Neural cell (in vitro differentiated cells): Measurements from ENCODE around the gene PIP5K1B. TPM values are rescaled to one million over a fixed set of nuclear protein-coding genes. Genes with fewer than 3 reads are reported as not detected.

Experiments
- H2AFZ ChIP-seq: fragments of 200-600, 300-800 bp; sonication (generic), shearing (Covaris generic); 2 replicates; pipeline ENCODE4 v1.6.0; 2014; ENCODE audit warnings: low read depth, mild to moderate bottlenecking, antibody characterized with exemption, low read length, moderate library complexity
- H3F3A ChIP-seq: fragments of 200-600 bp; shearing (Covaris generic); 2 replicates; pipeline ENCODE4 v1.6.1; 2016; ENCODE audit warnings: mild to moderate bottlenecking, moderate library complexity, mixed read lengths, antibody characterized with exemption, low read length; ENCODE audit not compliant: insufficient read depth, poor library complexity, severe bottlenecking
- H3K27ac ChIP-seq: fragments of 200-600, 300-800 bp; sonication (generic), shearing (Covaris generic); 2 replicates; pipeline ENCODE4 v1.5.1; 2014; ENCODE audit warnings: mild to moderate bottlenecking, low read length, moderate library complexity
- H3K27me3 ChIP-seq: fragments of 300-800, 200-600 bp; sonication (generic), shearing (Covaris generic); 2 replicates; pipeline ENCODE4 v1.6.0; 2014; ENCODE audit warnings: mild to moderate bottlenecking, low read depth, low read length, moderate library complexity; ENCODE audit not compliant: insufficient read depth
- H3K36me3 ChIP-seq: fragments of 300-800, 200-600 bp; sonication (generic), shearing (Covaris generic); 2 replicates; pipeline ENCODE4 v1.5.1; 2014; ENCODE audit warnings: mild to moderate bottlenecking, antibody characterized with exemption, low read length, moderate library complexity; ENCODE audit not compliant: insufficient read depth
- H3K4me2 ChIP-seq: fragments of 300-800, 200-600 bp; sonication (generic), shearing (Covaris generic); 2 replicates; pipeline ENCODE4 v1.6.0; 2014; ENCODE audit warnings: mild to moderate bottlenecking, low read length
- H3K4me3 ChIP-seq: fragments of 300-800, 200-600 bp; sonication (generic), shearing (Covaris generic); 2 replicates; pipeline ENCODE4 v1.5.1; 2014; ENCODE audit warnings: mild to moderate bottlenecking, low read length, moderate library complexity
- H3K79me2 ChIP-seq: fragments of 200-600 bp; shearing (Covaris generic); replicated peaks from 2 replicates; pipeline ENCODE4 v1.6.0; 2014; ENCODE audit warnings: mild to moderate bottlenecking, low read length, moderate library complexity; ENCODE audit not compliant: insufficient read depth
- H3K9ac ChIP-seq: fragments of 300-800, 200-600 bp; sonication (generic), shearing (Covaris generic); 2 replicates; pipeline ENCODE4 v1.6.1; 2016; ENCODE audit warnings: mild to moderate bottlenecking, low read length, mixed read lengths
- H3K9me2 ChIP-seq: fragments of 200-600 bp; shearing (Covaris generic); 2 replicates; pipeline ENCODE4 v1.6.1; 2016; ENCODE audit warnings: mild to moderate bottlenecking, low read length, mixed read lengths; ENCODE audit not compliant: insufficient read depth
- H3K9me3 ChIP-seq: fragments of 200-600, 300-800 bp; sonication (generic), shearing (Covaris generic); 2 replicates; pipeline ENCODE4 v1.6.1; 2016; ENCODE audit warnings: mild to moderate bottlenecking, mixed run types, low read length, moderate library complexity, mixed read lengths
- H4K20me1 ChIP-seq: fragments of 200-600 bp; shearing (Covaris generic); 2 replicates; pipeline ENCODE4 v1.6.1; 2016; ENCODE audit warnings: mild to moderate bottlenecking, mixed run types; ENCODE audit not compliant: insufficient read depth
- EP300 ChIP-seq: fragments of 450-650 bp; conservative IDR thresholded peaks from 2 replicates; pipeline ENCODE4 v1.6.1; 2014; ENCODE audit warnings: antibody characterized with exemption, mild to moderate bottlenecking, moderate library complexity; ENCODE audit not compliant: poor library complexity, severe bottlenecking
- EZH2 ChIP-seq: fragments of 200-600, 300-800 bp; shearing (Covaris generic), sonication (generic); IDR thresholded peaks from 2 replicates; pipeline ENCODE4 v1.6.1; 2014; ENCODE audit warnings: antibody characterized with exemption, low read length, borderline replicate concordance, mild to moderate bottlenecking; ENCODE audit not compliant: insufficient read depth, poor library complexity, severe bottlenecking
- MXI1 ChIP-seq: fragments of 450-650 bp; conservative IDR thresholded peaks from 2 replicates; pipeline ENCODE4 v1.6.1; 2014; ENCODE audit warnings: antibody characterized with exemption, mild to moderate bottlenecking; ENCODE audit not compliant: poor library complexity, severe bottlenecking
- POLR2AphosphoS5 ChIP-seq: IDR thresholded peaks from 2 replicates; pipeline ENCODE4 v1.6.1; 2012
- RAD21 ChIP-seq: fragments of 450-650 bp; conservative IDR thresholded peaks from 2 replicates; pipeline ENCODE4 v1.6.1; 2014; ENCODE audit warnings: antibody characterized with exemption, mild to moderate bottlenecking, moderate library complexity
- SMC3 ChIP-seq: fragments of 450-650 bp; conservative IDR thresholded peaks from 2 replicates; pipeline ENCODE4 v1.6.1; 2014; ENCODE audit warnings: antibody characterized with exemption, mild to moderate bottlenecking, moderate library complexity; ENCODE audit not compliant: poor library complexity
- TAF1 ChIP-seq: IDR thresholded peaks from 2 replicates; pipeline ENCODE4 v1.6.1; 2012; ENCODE audit warnings: low read depth
- polyA plus RNA-seq: library from polyadenylated mRNA; depleted of rRNA; stranded (reverse); fragments of >200 nt; gene quantifications from 2 replicates; pipeline ENCODE4 v1.2.3, GENCODE V29; 2014
- TF ChIP-seq, protein P1 (sequence below): fragments of 450-650 bp; IDR thresholded peaks from 2 replicates; pipeline ENCODE4 v1.5.1; 2014; ENCODE audit warnings: antibody characterized with exemption, mild to moderate bottlenecking, moderate library complexity; ENCODE audit not compliant: poor library complexity, severe bottlenecking
- TF ChIP-seq, protein P2 (sequence below): IDR thresholded peaks from 2 replicates; pipeline ENCODE4 v1.6.1; 2012; ENCODE audit warnings: borderline replicate concordance

PIP5K1B gene
- polyA plus RNA-seq, 1 donor from 2014 or later, result 1.5 TPM

DNA sequence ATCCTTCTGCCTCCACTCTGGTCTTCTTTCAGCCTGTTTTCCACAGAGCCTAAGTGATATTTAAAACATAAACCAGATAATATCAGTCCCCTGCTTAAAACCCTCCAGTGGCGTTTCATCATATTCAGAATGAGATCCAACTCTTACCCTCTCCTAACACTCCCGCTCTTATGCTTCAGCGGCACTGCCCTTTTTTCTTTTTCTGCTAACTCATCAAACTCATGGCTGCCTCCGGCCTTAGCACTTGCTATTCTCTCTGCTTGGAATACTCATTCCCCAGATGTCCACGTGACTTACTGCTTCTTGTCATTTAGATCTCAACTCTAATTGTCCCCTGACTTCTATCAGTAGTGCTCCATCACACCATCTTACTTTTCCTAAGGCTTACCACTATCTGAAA lies 73.6 kb downstream of the PIP5K1B start:
- no peak for TF ChIP-seq RAD21
- TF ChIP-seq, protein P1, sequence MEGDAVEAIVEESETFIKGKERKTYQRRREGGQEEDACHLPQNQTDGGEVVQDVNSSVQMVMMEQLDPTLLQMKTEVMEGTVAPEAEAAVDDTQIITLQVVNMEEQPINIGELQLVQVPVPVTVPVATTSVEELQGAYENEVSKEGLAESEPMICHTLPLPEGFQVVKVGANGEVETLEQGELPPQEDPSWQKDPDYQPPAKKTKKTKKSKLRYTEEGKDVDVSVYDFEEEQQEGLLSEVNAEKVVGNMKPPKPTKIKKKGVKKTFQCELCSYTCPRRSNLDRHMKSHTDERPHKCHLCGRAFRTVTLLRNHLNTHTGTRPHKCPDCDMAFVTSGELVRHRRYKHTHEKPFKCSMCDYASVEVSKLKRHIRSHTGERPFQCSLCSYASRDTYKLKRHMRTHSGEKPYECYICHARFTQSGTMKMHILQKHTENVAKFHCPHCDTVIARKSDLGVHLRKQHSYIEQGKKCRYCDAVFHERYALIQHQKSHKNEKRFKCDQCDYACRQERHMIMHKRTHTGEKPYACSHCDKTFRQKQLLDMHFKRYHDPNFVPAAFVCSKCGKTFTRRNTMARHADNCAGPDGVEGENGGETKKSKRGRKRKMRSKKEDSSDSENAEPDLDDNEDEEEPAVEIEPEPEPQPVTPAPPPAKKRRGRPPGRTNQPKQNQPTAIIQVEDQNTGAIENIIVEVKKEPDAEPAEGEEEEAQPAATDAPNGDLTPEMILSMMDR, result no peak
- no peak for TF ChIP-seq POLR2AphosphoS5
- no peak for TF ChIP-seq SMC3
- no peak for TF ChIP-seq MXI1
- TF ChIP-seq, protein P2, sequence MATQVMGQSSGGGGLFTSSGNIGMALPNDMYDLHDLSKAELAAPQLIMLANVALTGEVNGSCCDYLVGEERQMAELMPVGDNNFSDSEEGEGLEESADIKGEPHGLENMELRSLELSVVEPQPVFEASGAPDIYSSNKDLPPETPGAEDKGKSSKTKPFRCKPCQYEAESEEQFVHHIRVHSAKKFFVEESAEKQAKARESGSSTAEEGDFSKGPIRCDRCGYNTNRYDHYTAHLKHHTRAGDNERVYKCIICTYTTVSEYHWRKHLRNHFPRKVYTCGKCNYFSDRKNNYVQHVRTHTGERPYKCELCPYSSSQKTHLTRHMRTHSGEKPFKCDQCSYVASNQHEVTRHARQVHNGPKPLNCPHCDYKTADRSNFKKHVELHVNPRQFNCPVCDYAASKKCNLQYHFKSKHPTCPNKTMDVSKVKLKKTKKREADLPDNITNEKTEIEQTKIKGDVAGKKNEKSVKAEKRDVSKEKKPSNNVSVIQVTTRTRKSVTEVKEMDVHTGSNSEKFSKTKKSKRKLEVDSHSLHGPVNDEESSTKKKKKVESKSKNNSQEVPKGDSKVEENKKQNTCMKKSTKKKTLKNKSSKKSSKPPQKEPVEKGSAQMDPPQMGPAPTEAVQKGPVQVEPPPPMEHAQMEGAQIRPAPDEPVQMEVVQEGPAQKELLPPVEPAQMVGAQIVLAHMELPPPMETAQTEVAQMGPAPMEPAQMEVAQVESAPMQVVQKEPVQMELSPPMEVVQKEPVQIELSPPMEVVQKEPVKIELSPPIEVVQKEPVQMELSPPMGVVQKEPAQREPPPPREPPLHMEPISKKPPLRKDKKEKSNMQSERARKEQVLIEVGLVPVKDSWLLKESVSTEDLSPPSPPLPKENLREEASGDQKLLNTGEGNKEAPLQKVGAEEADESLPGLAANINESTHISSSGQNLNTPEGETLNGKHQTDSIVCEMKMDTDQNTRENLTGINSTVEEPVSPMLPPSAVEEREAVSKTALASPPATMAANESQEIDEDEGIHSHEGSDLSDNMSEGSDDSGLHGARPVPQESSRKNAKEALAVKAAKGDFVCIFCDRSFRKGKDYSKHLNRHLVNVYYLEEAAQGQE, result no peak
- Histone ChIP-seq H3F3A (no peaks in the 10 kb centered on the region), H3K9me3 (no peaks in the 10 kb centered on the region), H3K4me2 (no peak overlapping the region), H3K27ac (no peak overlapping the region), H4K20me1 (no peaks in the 10 kb centered on the region), H2AFZ (no peak overlapping the region), H3K9me2 (no peaks in the 10 kb centered on the region), H3K9ac (no peak overlapping the region), H3K27me3 (no peaks in the 10 kb centered on the region), H3K79me2 (peaks cover 28% of the 10 kb centered on the region), H3K36me3 (no peaks in the 10 kb centered on the region), H3K4me3 (no peak overlapping the region)

- Histone ChIP-seq H3K36me3 (no peaks in the 10 kb centered on the region), H3K9me3 (no peaks in the 10 kb centered on the region), H3F3A (no peaks in the 10 kb centered on the region), H4K20me1 (no peaks in the 10 kb centered on the region), H3K79me2 (peaks cover 28% of the 10 kb centered on the region), H3K9ac (peak overlapping the region; percentile 86), H3K9me2 (no peaks in the 10 kb centered on the region), H3K4me3 (peak overlapping the region; percentile 70), H3K27me3 (no peaks in the 10 kb centered on the region), H2AFZ (peak overlapping the region; percentile 98), H3K4me2 (peak overlapping the region; percentile 81), H3K27ac (peak overlapping the region; percentile 94)
- peak; percentile 55 for TF ChIP-seq TAF1
- peak; percentile 88 for TF ChIP-seq EP300
- TF ChIP-seq EZH2, result no peak
- TF ChIP-seq MXI1, result peak; percentile 78
- TF ChIP-seq, protein P1, result peak; percentile 84
- TF ChIP-seq, protein P2, result peak; percentile 82
- peak; percentile 97 for TF ChIP-seq POLR2AphosphoS5
- peak; percentile 66 for TF ChIP-seq SMC3
- peak; percentile 69 for TF ChIP-seq RAD21
These were observed 74.7 kb downstream of the PIP5K1B start for GRCh38 chr9:68779558-68780379.
